ENCODE measurements around the gene DHRS9.

Gene DHRS9

GRCh38 chr2:169104848-169105247 lies 35.5 kb downstream of the DHRS9 start:
- Histone ChIP-seq H4K20me1 (ENCODE audit: low read depth, low read length) (no peaks in the 10 kb centered on the region), H3K79me2 (ENCODE audit: insufficient read depth, low read length) (no peaks in the 10 kb centered on the region), H3K9me2 (replicated peaks; ENCODE audit: insufficient read depth, low read length) (no peaks in the 10 kb centered on the region), H2AFZ (ENCODE audit: low read depth, low read length, severe bottlenecking) (no peak overlapping the region), H3K36me3 (ENCODE audit: low read length) (no peaks in the 10 kb centered on the region), H3K27ac (ENCODE audit: low read depth, low read length) (no peak overlapping the region), H3K9me3 (ENCODE audit: insufficient read depth, low read length) (no peaks in the 10 kb centered on the region), H3K9ac (ENCODE audit: low read length) (no peak overlapping the region), H3F3A (ENCODE audit: insufficient read depth) (no peaks in the 10 kb centered on the region), H3K4me3 (ENCODE audit: insufficient read depth, low read length, poor library complexity, severe bottlenecking) (no peak overlapping the region), H3K4me2 (ENCODE audit: low read depth, low read length, poor library complexity, severe bottlenecking) (no peak overlapping the region), H3K27me3 (ENCODE audit: low read length) (no peaks in the 10 kb centered on the region)
- no peak for TF ChIP-seq EZH2phosphoT487 (conservative IDR thresholded peaks at IDR 0.05; ENCODE audit: low read length)
- TF ChIP-seq CTCF (IDR thresholded peaks at IDR 0.05; ENCODE audit: insufficient read depth, low read length, poor library complexity, severe bottlenecking) = no peak

- no peak overlapping the region for H2AFZ ChIP-seq (ENCODE audit: low read depth, low read length, severe bottlenecking)
- no peak overlapping the region for H3K4me3 ChIP-seq (ENCODE audit: insufficient read depth, low read length, poor library complexity, severe bottlenecking)
- H4K20me1 ChIP-seq (ENCODE audit: low read depth, low read length) = no peaks in the 10 kb centered on the region
- H3K36me3 ChIP-seq (ENCODE audit: low read length) = no peaks in the 10 kb centered on the region
- TF ChIP-seq EZH2phosphoT487 (conservative IDR thresholded peaks at IDR 0.05; ENCODE audit: low read length) (no peak), CTCF (IDR thresholded peaks at IDR 0.05; ENCODE audit: insufficient read depth, low read length, poor library complexity, severe bottlenecking) (no peak)
- H3K4me2 ChIP-seq (ENCODE audit: low read depth, low read length, poor library complexity, severe bottlenecking) = no peak overlapping the region
- H3K9me3 ChIP-seq (ENCODE audit: insufficient read depth, low read length) = no peaks in the 10 kb centered on the region
- H3K27me3 ChIP-seq (ENCODE audit: low read length) = no peaks in the 10 kb centered on the region
- no peaks in the 10 kb centered on the region for H3K79me2 ChIP-seq (ENCODE audit: insufficient read depth, low read length)
- no peak overlapping the region for H3K9ac ChIP-seq (ENCODE audit: low read length)
- no peaks in the 10 kb centered on the region for H3K9me2 ChIP-seq (replicated peaks; ENCODE audit: insufficient read depth, low read length)
- H3F3A ChIP-seq (ENCODE audit: insufficient read depth) = no peaks in the 10 kb centered on the region
- no peak overlapping the region for H3K27ac ChIP-seq (ENCODE audit: low read depth, low read length)
Measured at GRCh38 chr2:169105476-169105875, 36.1 kb downstream of the DHRS9 start.

GRCh38 chr2:169106134-169106533 lies 36.8 kb downstream of the DHRS9 start:
- H3K9me3 ChIP-seq (ENCODE audit: insufficient read depth, low read length) = no peaks in the 10 kb centered on the region
- no peaks in the 10 kb centered on the region for H4K20me1 ChIP-seq (ENCODE audit: low read depth, low read length)
- no peaks in the 10 kb centered on the region for H3F3A ChIP-seq (ENCODE audit: insufficient read depth)
- H3K9me2 ChIP-seq (replicated peaks; ENCODE audit: insufficient read depth, low read length) = no peaks in the 10 kb centered on the region
- H3K4me3 ChIP-seq (ENCODE audit: insufficient read depth, low read length, poor library complexity, severe bottlenecking) = no peak overlapping the region
- H3K27me3 ChIP-seq (ENCODE audit: low read length) = no peaks in the 10 kb centered on the region
- H3K4me2 ChIP-seq (ENCODE audit: low read depth, low read length, poor library complexity, severe bottlenecking) = no peak overlapping the region
- TF ChIP-seq EZH2phosphoT487 (conservative IDR thresholded peaks at IDR 0.05; ENCODE audit: low read length) (no peak), CTCF (IDR thresholded peaks at IDR 0.05; ENCODE audit: insufficient read depth, low read length, poor library complexity, severe bottlenecking) (no peak)
- H3K27ac ChIP-seq (ENCODE audit: low read depth, low read length) = no peak overlapping the region
- no peak overlapping the region for H2AFZ ChIP-seq (ENCODE audit: low read depth, low read length, severe bottlenecking)
- no peak overlapping the region for H3K9ac ChIP-seq (ENCODE audit: low read length)
- H3K79me2 ChIP-seq (ENCODE audit: insufficient read depth, low read length) = no peaks in the 10 kb centered on the region
- H3K36me3 ChIP-seq (ENCODE audit: low read length) = no peaks in the 10 kb centered on the region
